ENCODE measurements around the gene CKS2.
A peak's percentile ranks its signal among the peaks of the same experiment; 100 is the strongest.

The CKS2 gene

GRCh38 chr9:89311346-89312221, 589 bp downstream of the CKS2 start:
- peaks cover 20% of the 10 kb centered on the region for H3K4me1 ChIP-seq (ENCODE audit: control insufficient read depth, insufficient read depth, low read length)
- H3K9me3 ChIP-seq (ENCODE audit: control insufficient read depth, insufficient read depth, low read length), result no peaks in the 10 kb centered on the region
- peak overlapping the region; percentile 98 for H3K27ac ChIP-seq (ENCODE audit: low read depth, low read length)
- H3K27me3 ChIP-seq (ENCODE audit: control insufficient read depth, insufficient read depth, low read length), result no peaks in the 10 kb centered on the region
- H3K9ac ChIP-seq (ENCODE audit: low read depth, low read length), result peak overlapping the region; percentile 98
- peak overlapping the region; percentile 99 for H3K4me3 ChIP-seq (ENCODE audit: low read depth, low read length)
- H3K36me3 ChIP-seq (ENCODE audit: control insufficient read depth, insufficient read depth, low read length), result peaks cover 33% of the 10 kb centered on the region

GRCh38 chr9:89312222-89312571, 1.2 kb downstream of the CKS2 start:
- H3K36me3 ChIP-seq (ENCODE audit: control insufficient read depth, insufficient read depth, low read length), result peaks cover 39% of the 10 kb centered on the region

DNA sequence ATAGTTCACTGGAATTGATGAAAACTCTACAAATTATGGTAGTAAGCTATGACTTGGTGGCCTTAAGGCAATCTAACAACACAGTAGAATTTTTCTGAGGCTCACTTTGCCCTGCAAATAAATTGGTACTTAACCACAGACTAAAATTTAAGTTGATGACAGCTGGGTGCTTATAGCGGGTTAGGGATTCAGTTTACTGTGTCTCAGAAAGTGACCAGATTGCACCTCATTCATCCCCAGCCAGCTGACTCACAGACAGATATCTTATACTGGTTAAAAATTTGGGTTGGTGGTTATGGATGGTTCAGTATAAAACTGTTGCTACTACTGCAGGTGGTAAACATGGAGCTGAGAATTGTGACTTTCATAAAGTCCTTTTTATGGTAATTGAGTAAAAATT, 2.8 kb downstream of the CKS2 start:
- Histone ChIP-seq H3K9ac (ENCODE audit: low read depth, low read length) (peak overlapping the region; percentile 98; the same call in 1 of the 2 replicates), H3K4me1 (ENCODE audit: control insufficient read depth, insufficient read depth, low read length) (peaks cover 29% of the 10 kb centered on the region), H3K27me3 (ENCODE audit: control insufficient read depth, insufficient read depth, low read length) (no peaks in the 10 kb centered on the region), H3K36me3 (ENCODE audit: control insufficient read depth, insufficient read depth, low read length) (peaks cover 45% of the 10 kb centered on the region), H3K9me3 (ENCODE audit: control insufficient read depth, insufficient read depth, low read length) (no peaks in the 10 kb centered on the region), H3K27ac (ENCODE audit: low read depth, low read length) (peak overlapping the region; percentile 5), H3K4me3 (ENCODE audit: low read depth, low read length) (peak overlapping the region; percentile 99)

More at GRCh38 chr9:89312222-89312571, 1.2 kb downstream of the CKS2 start:
- Histone ChIP-seq H3K9ac (ENCODE audit: low read depth, low read length) (peak overlapping the region; percentile 98), H3K27ac (ENCODE audit: low read depth, low read length) (peak overlapping the region; percentile 98), H3K4me1 (ENCODE audit: control insufficient read depth, insufficient read depth, low read length) (peaks cover 21% of the 10 kb centered on the region), H3K27me3 (ENCODE audit: control insufficient read depth, insufficient read depth, low read length) (no peaks in the 10 kb centered on the region), H3K9me3 (ENCODE audit: control insufficient read depth, insufficient read depth, low read length) (no peaks in the 10 kb centered on the region), H3K4me3 (ENCODE audit: low read depth, low read length) (peak overlapping the region; percentile 99)

DNA sequence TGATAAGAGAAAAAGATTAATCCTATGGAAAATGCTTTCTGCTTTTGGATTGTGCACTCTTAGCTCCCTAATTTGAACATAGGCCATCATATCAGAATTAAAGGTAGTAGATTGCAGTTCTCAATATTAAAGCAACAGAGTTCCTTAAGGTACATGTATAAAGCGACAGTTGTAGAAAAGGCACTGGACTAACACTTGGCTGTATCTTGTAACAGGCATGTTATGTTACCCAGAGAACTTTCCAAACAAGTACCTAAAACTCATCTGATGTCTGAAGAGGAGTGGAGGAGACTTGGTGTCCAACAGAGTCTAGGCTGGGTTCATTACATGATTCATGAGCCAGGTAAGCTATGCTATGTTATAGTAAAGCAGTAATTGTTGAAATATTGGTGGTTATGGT, 4.0 kb downstream of the CKS2 start:
- Histone ChIP-seq H3K4me1 (ENCODE audit: control insufficient read depth, insufficient read depth, low read length) (peaks cover 32% of the 10 kb centered on the region), H3K36me3 (ENCODE audit: control insufficient read depth, insufficient read depth, low read length) (peaks cover 50% of the 10 kb centered on the region), H3K27me3 (ENCODE audit: control insufficient read depth, insufficient read depth, low read length) (no peaks in the 10 kb centered on the region), H3K4me3 (ENCODE audit: low read depth, low read length) (peak overlapping the region; percentile 99), H3K27ac (ENCODE audit: low read depth, low read length) (no peak overlapping the region), H3K9me3 (ENCODE audit: control insufficient read depth, insufficient read depth, low read length) (no peaks in the 10 kb centered on the region), H3K9ac (ENCODE audit: low read depth, low read length) (no peak overlapping the region)

DNA sequence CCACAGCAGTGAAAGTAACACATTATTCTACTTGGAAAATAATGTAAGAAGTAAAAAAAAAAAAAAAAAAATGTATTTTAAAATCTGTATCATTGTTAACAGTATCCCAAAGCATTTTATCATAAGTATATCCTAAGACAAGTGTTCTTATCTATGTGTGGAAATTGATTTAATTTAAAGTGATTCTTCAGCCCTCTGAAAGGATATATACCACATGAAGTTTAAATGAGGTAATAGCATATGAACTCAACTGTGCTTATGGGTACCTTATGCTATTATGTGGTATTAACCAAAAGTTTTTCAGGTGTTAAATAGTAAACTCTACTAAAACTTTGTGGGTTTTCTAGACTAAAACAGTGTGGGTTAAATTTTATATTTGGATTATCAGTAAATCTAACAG, 4.5 kb downstream of the CKS2 start:
- no peaks in the 10 kb centered on the region for H3K9me3 ChIP-seq (ENCODE audit: control insufficient read depth, insufficient read depth, low read length)
- peaks cover 32% of the 10 kb centered on the region for H3K4me1 ChIP-seq (ENCODE audit: control insufficient read depth, insufficient read depth, low read length)
- no peak overlapping the region for H3K27ac ChIP-seq (ENCODE audit: low read depth, low read length)
- no peaks in the 10 kb centered on the region for H3K27me3 ChIP-seq (ENCODE audit: control insufficient read depth, insufficient read depth, low read length)
- H3K9ac ChIP-seq (ENCODE audit: low read depth, low read length), result no peak overlapping the region
- H3K36me3 ChIP-seq (ENCODE audit: control insufficient read depth, insufficient read depth, low read length), result peaks cover 53% of the 10 kb centered on the region
- H3K4me3 ChIP-seq (ENCODE audit: low read depth, low read length), result no peak overlapping the region

DNA sequence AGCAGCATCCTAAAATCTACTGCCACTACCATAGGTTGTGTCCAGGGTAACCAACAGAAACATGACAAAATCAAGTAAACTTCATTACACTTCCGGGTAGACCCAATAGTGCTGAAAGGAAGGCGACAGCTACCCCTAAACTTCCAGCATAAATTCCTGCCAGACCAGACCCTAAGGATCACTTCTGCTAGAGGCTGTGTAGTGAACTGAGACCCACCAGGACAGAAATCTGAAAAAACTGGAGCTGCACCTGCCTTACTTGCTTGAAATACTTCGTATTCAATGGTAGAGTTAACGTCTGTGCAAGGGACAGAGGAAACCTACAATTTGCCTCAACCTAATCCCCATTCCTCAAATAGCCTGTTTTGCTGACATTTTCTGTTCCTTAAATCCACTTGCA, 6.3 kb downstream of the CKS2 start:
- H3K4me1 ChIP-seq (ENCODE audit: control insufficient read depth, insufficient read depth, low read length), result peaks cover 32% of the 10 kb centered on the region
- H3K27me3 ChIP-seq (ENCODE audit: control insufficient read depth, insufficient read depth, low read length), result no peaks in the 10 kb centered on the region
- no peaks in the 10 kb centered on the region for H3K9me3 ChIP-seq (ENCODE audit: control insufficient read depth, insufficient read depth, low read length)
- H3K9ac ChIP-seq (ENCODE audit: low read depth, low read length), result peak overlapping the region; percentile 100; the same call in 1 of the 2 replicates
- peaks cover 67% of the 10 kb centered on the region for H3K36me3 ChIP-seq (ENCODE audit: control insufficient read depth, insufficient read depth, low read length)
- H3K4me3 ChIP-seq (ENCODE audit: low read depth, low read length), result peak overlapping the region; percentile 97
- peak overlapping the region; percentile 100 for H3K27ac ChIP-seq (ENCODE audit: low read depth, low read length)

DNA sequence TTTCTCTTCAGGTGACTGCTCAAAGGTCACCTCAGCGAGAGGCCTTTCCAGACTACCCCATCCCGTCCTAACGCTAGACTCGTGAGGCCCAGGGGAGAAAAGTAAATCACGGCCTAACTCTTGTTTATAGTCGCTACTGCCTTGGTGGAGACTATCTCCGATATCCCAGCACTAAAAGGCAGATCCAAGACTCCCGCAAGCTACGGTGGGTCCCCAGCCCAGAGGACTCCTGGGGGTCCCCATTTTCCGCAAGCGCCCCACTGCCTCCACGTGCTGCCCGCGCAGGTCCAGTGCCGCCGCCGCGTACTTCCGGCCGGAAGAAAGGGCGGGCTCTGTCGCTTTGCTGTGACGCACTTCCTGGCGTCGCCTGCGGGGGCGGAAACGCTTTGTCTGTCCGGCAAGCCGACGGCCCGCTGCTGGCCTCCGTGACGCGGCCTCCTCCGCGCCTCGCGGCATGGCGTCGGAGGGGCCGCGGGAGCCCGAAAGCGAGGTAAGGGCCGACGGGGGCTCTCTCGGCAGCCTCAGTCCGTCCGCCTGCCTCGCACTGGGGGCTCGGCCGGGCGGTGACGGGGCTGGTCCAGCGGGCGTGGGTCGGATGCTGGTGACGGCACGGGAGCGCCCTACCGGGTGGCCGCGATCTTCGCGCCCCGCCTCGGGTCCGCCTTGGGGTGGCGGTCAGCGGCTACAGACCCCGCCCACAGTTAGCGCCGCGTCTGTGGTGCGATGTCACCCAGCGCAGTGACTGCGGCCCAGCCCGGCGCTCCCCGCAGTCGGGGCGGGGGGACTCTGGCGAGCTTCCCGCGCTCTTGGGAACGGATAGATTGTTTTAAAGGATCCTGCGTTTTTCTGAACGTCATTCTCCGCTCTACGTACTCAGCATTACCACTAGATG, 7.4 kb downstream of the CKS2 start, which contains the start of gene SECISBP2:
TSS of gene SECISBP2 (plus strand) at position 378 of the 892 bp plus-strand sequence. CDS start at position 455, 77 bp downstream.
- peaks cover 31% of the 10 kb centered on the region for H3K4me1 ChIP-seq (ENCODE audit: control insufficient read depth, insufficient read depth, low read length)
- H3K9me3 ChIP-seq (ENCODE audit: control insufficient read depth, insufficient read depth, low read length), result no peaks in the 10 kb centered on the region
- H3K9ac ChIP-seq (ENCODE audit: low read depth, low read length), result peak within 1 kb of the TSS; percentile 100
- peak within 1 kb of the TSS; percentile 100 for H3K27ac ChIP-seq (ENCODE audit: low read depth, low read length)
- peak within 1 kb of the TSS; percentile 97 for H3K4me3 ChIP-seq (ENCODE audit: low read depth, low read length)
- H3K36me3 ChIP-seq (ENCODE audit: control insufficient read depth, insufficient read depth, low read length), result peaks cover 66% of the 10 kb centered on the region
- H3K27me3 ChIP-seq (ENCODE audit: control insufficient read depth, insufficient read depth, low read length), result no peaks in the 10 kb centered on the region

GRCh38 chr9:89319015-89319905, 8.3 kb downstream of the CKS2 start:
- peaks cover 22% of the 10 kb centered on the region for H3K4me1 ChIP-seq (ENCODE audit: control insufficient read depth, insufficient read depth, low read length)
- H3K9me3 ChIP-seq (ENCODE audit: control insufficient read depth, insufficient read depth, low read length), result no peaks in the 10 kb centered on the region
- H3K4me3 ChIP-seq (ENCODE audit: low read depth, low read length), result peak overlapping the region; percentile 97
- peaks cover 63% of the 10 kb centered on the region for H3K36me3 ChIP-seq (ENCODE audit: control insufficient read depth, insufficient read depth, low read length)
- peak overlapping the region; percentile 100 for H3K9ac ChIP-seq (ENCODE audit: low read depth, low read length)
- H3K27me3 ChIP-seq (ENCODE audit: control insufficient read depth, insufficient read depth, low read length), result no peaks in the 10 kb centered on the region
- H3K27ac ChIP-seq (ENCODE audit: low read depth, low read length), result peak overlapping the region; percentile 100

- Histone ChIP-seq H3K9me3 (ENCODE audit: control insufficient read depth, insufficient read depth, low read length) (no peaks in the 10 kb centered on the region), H3K27me3 (ENCODE audit: control insufficient read depth, insufficient read depth, low read length) (no peaks in the 10 kb centered on the region), H3K27ac (ENCODE audit: low read depth, low read length) (no peak overlapping the region), H3K9ac (ENCODE audit: low read depth, low read length) (no peak overlapping the region), H3K4me3 (ENCODE audit: low read depth, low read length) (no peak overlapping the region), H3K4me1 (ENCODE audit: control insufficient read depth, insufficient read depth, low read length) (peaks cover 8% of the 10 kb centered on the region), H3K36me3 (ENCODE audit: control insufficient read depth, insufficient read depth, low read length) (peaks cover 58% of the 10 kb centered on the region)
These were observed 12.4 kb downstream of the CKS2 start for GRCh38 chr9:89323390-89323789.

GRCh38 chr9:89325733-89326132, 14.7 kb downstream of the CKS2 start:
- Histone ChIP-seq H3K36me3 (ENCODE audit: control insufficient read depth, insufficient read depth, low read length) (peaks cover 72% of the 10 kb centered on the region), H3K9me3 (ENCODE audit: control insufficient read depth, insufficient read depth, low read length) (no peaks in the 10 kb centered on the region), H3K9ac (ENCODE audit: low read depth, low read length) (no peak overlapping the region), H3K27ac (ENCODE audit: low read depth, low read length) (no peak overlapping the region), H3K4me1 (ENCODE audit: control insufficient read depth, insufficient read depth, low read length) (no peaks in the 10 kb centered on the region), H3K27me3 (ENCODE audit: control insufficient read depth, insufficient read depth, low read length) (no peaks in the 10 kb centered on the region), H3K4me3 (ENCODE audit: low read depth, low read length) (no peak overlapping the region)

All from HUES48 (cell line).